HepG2 (cell line): Measurements from ENCODE around the gene LMAN2L. TPM values are rescaled to one million over a fixed set of nuclear protein-coding genes. Genes with fewer than 3 reads are reported as not detected.
A peak's percentile ranks its signal among the peaks of the same experiment; 100 is the strongest.

Source experiments
- ATF1 ChIP-seq: IDR thresholded peaks from 2 replicates; pipeline ENCODE4 v1.6.1; 2016; ENCODE audit warnings: mild to moderate bottlenecking, control low read depth
- KAT8 ChIP-seq: IDR thresholded peaks from 2 replicates; pipeline ENCODE4 v1.6.1; 2016; ENCODE audit warnings: missing genetic modification reagents, missing compliant biosample characterization
- KDM2A ChIP-seq: sonication (generic); formaldehyde crosslinking; IDR thresholded peaks from 2 replicates; pipeline ENCODE4 v1.4.0; 2020; ENCODE audit warnings: low read depth, missing genetic modification reagents, borderline replicate concordance
- KDM3A ChIP-seq: IDR thresholded peaks from 2 replicates; pipeline ENCODE4 v1.6.1; 2018; ENCODE audit warnings: low read depth, missing compliant biosample characterization
- KLF9 ChIP-seq: IDR thresholded peaks from 2 replicates; pipeline ENCODE4 v1.6.1; 2016; ENCODE audit warnings: low read depth
- MYC ChIP-seq: sonication (generic); formaldehyde crosslinking; IDR thresholded peaks from 2 replicates; pipeline ENCODE4 v1.9.0; 2021; ENCODE audit warnings: missing genetic modification reagents, borderline replicate concordance
- NFATC3 ChIP-seq: sonication (generic); formaldehyde crosslinking; IDR thresholded peaks from 2 replicates; pipeline ENCODE4 v1.5.1; 2020; ENCODE audit warnings: mild to moderate bottlenecking, missing genetic modification reagents
- PHF21A ChIP-seq: sonication (generic); formaldehyde crosslinking; IDR thresholded peaks from 2 replicates; pipeline ENCODE4 v1.5.0; 2020; ENCODE audit warnings: mild to moderate bottlenecking, missing genetic modification reagents
- RXRA ChIP-seq: sonication (generic); formaldehyde crosslinking; IDR thresholded peaks from 2 replicates; pipeline ENCODE4 v1.5.1; 2020; ENCODE audit warnings: missing genetic modification reagents
- SNAPC2 ChIP-seq: sonication (generic); formaldehyde crosslinking; IDR thresholded peaks from 2 replicates; pipeline ENCODE4 v1.8.1; 2022; ENCODE audit warnings: mild to moderate bottlenecking, missing genetic modification reagents
- SRSF1 ChIP-seq: fragments of 200-400 bp; formaldehyde crosslinking; optimal IDR thresholded peaks from 2 replicates; pipeline ENCODE3; 2017; ENCODE audit warnings: mild to moderate bottlenecking, low read depth, low read length, moderate library complexity
- SRSF4 ChIP-seq: fragments of 200-400 bp; formaldehyde crosslinking; IDR thresholded peaks from one replicate; pipeline ENCODE4 v1.6.1; 2018; ENCODE audit warnings: mild to moderate bottlenecking, low read depth, low read length, moderate library complexity; ENCODE audit not compliant: poor library complexity, severe bottlenecking
- TEAD2 ChIP-seq: sonication (generic); formaldehyde crosslinking; IDR thresholded peaks from 2 replicates; pipeline ENCODE4 v1.9.0; 2021; ENCODE audit warnings: missing genetic modification reagents
- ZEB1 ChIP-seq: IDR thresholded peaks from 2 replicates; pipeline ENCODE4 v1.6.1; 2012; ENCODE audit warnings: mild to moderate bottlenecking, low read depth, inconsistent platforms; ENCODE audit not compliant: insufficient replicate concordance
- ZNF230 ChIP-seq: sonication (generic); formaldehyde crosslinking; IDR thresholded peaks from 2 replicates; pipeline ENCODE4 v1.4.0; 2020; ENCODE audit warnings: mild to moderate bottlenecking, missing genetic modification reagents
- ZNF263 ChIP-seq: sonication (generic); formaldehyde crosslinking; IDR thresholded peaks from 2 replicates; pipeline ENCODE4 v1.4.0; 2020; ENCODE audit warnings: missing genetic modification reagents
- ZNF33A ChIP-seq: sonication (generic); formaldehyde crosslinking; IDR thresholded peaks from 2 replicates; pipeline ENCODE4 v1.5.1; 2020; ENCODE audit warnings: missing genetic modification reagents, mild to moderate bottlenecking, moderate library complexity, borderline replicate concordance
- ZNF383 ChIP-seq: sonication (generic); formaldehyde crosslinking; IDR thresholded peaks from 2 replicates; pipeline ENCODE4 v1.4.0; 2020; ENCODE audit warnings: missing genetic modification reagents, mild to moderate bottlenecking, borderline replicate concordance
- ZNF777 ChIP-seq: sonication (generic); formaldehyde crosslinking; IDR thresholded peaks from 2 replicates; pipeline ENCODE4 v1.4.0; 2020; ENCODE audit warnings: missing genetic modification reagents
- polyA plus RNA-seq, 8 experiments: library from polyadenylated mRNA; depleted of rRNA in 3 of 8; stranded (reverse) in 7 of 8; unstranded in 1 of 8; fragments of >200 nt; fragmentation: Illumina TruSeq in 4 of 8; extraction: Trizol in 4 of 8; gene quantifications; 2 replicates each; pipeline versions ENCODE4 v1.2.1 to v1.2.3, GENCODE V29; 2011 to 2016; ENCODE audit warnings: low read depth in 4 of 8, missing spikeins in 1 of 8, mixed read lengths in 1 of 8; ENCODE audit not compliant: insufficient read depth in 1 of 8
- total RNA-seq, 5 experiments: library from RNA; depleted of rRNA; stranded (reverse); fragments of >200 nt; fragmentation: Illumina TruSeq; extraction: Trizol; gene quantifications; 2 replicates each; pipeline ENCODE4 v1.2.3, GENCODE V29; 2016; ENCODE audit warnings: low read depth in 1 of 5
- TF ChIP-seq, protein P1 (sequence below): sonication (generic); formaldehyde crosslinking; IDR thresholded peaks from 2 replicates; pipeline ENCODE4 v1.4.0; 2020; ENCODE audit warnings: mild to moderate bottlenecking, missing genetic modification reagents
- TF ChIP-seq, protein P2 (sequence below): sonication (generic); formaldehyde crosslinking; IDR thresholded peaks from 2 replicates; pipeline ENCODE4 v1.5.0; 2020; ENCODE audit warnings: missing genetic modification reagents
- TF ChIP-seq, protein P3 (sequence below): sonication (generic); formaldehyde crosslinking; IDR thresholded peaks from 2 replicates; pipeline ENCODE4 v1.4.0; 2020; ENCODE audit warnings: missing genetic modification reagents, borderline replicate concordance
- TF ChIP-seq, protein P4 (sequence below): sonication (generic); formaldehyde crosslinking; IDR thresholded peaks from 2 replicates; pipeline ENCODE4 v1.5.0; 2020; ENCODE audit warnings: missing genetic modification reagents
- TF ChIP-seq, protein P5 (sequence below): sonication (generic); formaldehyde crosslinking; conservative IDR thresholded peaks from 2 replicates; pipeline ENCODE4 v1.4.0; 2020; ENCODE audit warnings: missing genetic modification reagents

Gene LMAN2L
- total and polyA plus RNA-seq, 2 of the 13 experiments (the other 11 are each of a cell fraction or from before 2014, with no cell fraction given), result 39.1 to 57.9 TPM

DNA sequence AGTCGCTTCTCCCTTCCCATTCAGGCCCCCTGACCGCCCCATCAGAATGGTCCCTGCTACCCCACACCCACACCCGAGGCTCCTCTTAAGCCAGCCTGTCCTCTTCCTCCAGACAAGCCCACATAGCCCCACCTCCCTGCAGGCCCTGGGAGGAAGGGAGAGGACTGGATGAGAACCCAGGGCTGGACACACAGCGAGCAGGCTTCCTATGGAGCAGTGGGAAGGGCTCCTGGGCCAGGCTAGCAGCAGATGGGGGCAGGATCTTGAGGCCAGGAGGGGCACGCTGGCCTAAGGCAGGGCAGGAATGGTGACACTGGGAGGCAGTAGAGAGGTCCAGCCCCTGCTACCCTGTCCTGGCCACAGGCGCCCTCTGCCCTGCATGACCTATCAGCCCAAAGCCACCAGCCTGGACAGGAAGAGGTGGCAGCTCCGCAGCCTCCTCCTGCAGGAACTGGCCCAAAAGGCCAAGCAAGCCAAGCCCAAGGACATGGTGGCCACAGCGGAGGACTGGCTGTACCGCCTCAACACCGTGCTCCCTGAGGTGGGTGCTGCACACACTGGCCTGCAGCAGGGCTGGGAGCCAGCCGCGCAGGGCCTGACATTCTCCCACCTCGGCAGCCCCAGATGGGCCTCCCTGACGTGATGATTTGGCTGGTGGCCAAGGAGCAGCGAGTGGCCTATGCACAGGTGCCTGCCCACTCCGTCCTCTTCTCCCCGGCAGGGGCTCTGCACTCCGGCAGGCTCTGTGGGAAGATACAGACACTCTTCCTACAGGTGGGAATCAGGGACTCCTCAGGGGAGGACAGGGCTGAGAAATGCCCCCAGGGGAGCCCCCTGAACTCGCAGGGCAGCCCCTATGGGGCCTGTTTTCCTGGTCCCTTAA is 54.0 kb downstream of the LMAN2L start (continued):
- TF ChIP-seq ZNF263 (CRISPR knock-in tag) (peak; percentile 96), PHF21A (CRISPR knock-in tag) (peak; percentile 82), TEAD2 (no peak), SRSF4 (no peak), KAT8 (CRISPR knock-in tag) (peak; percentile 66), ZEB1 (no peak), RXRA (CRISPR knock-in tag) (peak; percentile 94), ZNF230 (CRISPR knock-in tag) (no peak), KDM2A (peak; percentile 41; the same call in 1 of the 2 replicates), ZNF33A (CRISPR knock-in tag) (no peak), ATF1 (no peak), ZNF383 (CRISPR knock-in tag) (no peak), SRSF1 (no peak), KDM3A (CRISPR knock-in tag) (peak; percentile 62; the same call in 1 of the 2 replicates), ZNF777 (CRISPR knock-in tag) (no peak), SNAPC2 (CRISPR knock-in tag) (no peak), KLF9 (CRISPR knock-in tag) (no peak), NFATC3 (CRISPR knock-in tag) (peak; percentile 59; the same call in 1 of the 2 replicates), MYC (no peak; the same call in none of the 2 replicates)
- TF ChIP-seq, protein P1, sequence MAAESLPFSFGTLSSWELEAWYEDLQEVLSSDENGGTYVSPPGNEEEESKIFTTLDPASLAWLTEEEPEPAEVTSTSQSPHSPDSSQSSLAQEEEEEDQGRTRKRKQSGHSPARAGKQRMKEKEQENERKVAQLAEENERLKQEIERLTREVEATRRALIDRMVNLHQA, result no peak
- TF ChIP-seq, protein P2, sequence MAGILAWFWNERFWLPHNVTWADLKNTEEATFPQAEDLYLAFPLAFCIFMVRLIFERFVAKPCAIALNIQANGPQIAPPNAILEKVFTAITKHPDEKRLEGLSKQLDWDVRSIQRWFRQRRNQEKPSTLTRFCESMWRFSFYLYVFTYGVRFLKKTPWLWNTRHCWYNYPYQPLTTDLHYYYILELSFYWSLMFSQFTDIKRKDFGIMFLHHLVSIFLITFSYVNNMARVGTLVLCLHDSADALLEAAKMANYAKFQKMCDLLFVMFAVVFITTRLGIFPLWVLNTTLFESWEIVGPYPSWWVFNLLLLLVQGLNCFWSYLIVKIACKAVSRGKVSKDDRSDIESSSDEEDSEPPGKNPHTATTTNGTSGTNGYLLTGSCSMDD (CRISPR knock-in tag), result no peak
- TF ChIP-seq, protein P3, sequence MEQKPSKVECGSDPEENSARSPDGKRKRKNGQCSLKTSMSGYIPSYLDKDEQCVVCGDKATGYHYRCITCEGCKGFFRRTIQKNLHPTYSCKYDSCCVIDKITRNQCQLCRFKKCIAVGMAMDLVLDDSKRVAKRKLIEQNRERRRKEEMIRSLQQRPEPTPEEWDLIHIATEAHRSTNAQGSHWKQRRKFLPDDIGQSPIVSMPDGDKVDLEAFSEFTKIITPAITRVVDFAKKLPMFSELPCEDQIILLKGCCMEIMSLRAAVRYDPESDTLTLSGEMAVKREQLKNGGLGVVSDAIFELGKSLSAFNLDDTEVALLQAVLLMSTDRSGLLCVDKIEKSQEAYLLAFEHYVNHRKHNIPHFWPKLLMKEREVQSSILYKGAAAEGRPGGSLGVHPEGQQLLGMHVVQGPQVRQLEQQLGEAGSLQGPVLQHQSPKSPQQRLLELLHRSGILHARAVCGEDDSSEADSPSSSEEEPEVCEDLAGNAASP (CRISPR knock-in tag), result peak; percentile 86
- TF ChIP-seq, protein P4, sequence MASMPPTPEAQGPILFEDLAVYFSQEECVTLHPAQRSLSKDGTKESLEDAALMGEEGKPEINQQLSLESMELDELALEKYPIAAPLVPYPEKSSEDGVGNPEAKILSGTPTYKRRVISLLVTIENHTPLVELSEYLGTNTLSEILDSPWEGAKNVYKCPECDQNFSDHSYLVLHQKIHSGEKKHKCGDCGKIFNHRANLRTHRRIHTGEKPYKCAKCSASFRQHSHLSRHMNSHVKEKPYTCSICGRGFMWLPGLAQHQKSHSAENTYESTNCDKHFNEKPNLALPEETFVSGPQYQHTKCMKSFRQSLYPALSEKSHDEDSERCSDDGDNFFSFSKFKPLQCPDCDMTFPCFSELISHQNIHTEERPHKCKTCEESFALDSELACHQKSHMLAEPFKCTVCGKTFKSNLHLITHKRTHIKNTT (CRISPR knock-in tag), result no peak
- TF ChIP-seq, protein P5, sequence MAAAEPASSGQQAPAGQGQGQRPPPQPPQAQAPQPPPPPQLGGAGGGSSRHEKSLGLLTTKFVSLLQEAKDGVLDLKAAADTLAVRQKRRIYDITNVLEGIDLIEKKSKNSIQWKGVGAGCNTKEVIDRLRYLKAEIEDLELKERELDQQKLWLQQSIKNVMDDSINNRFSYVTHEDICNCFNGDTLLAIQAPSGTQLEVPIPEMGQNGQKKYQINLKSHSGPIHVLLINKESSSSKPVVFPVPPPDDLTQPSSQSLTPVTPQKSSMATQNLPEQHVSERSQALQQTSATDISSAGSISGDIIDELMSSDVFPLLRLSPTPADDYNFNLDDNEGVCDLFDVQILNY (CRISPR knock-in tag), result no peak
